Mucosa of stomach (tissue), 1 donor: Measurements from ENCODE around the gene CNIH1.
A peak's percentile ranks its signal among the peaks of the same experiment; 100 is the strongest.
"Not testable (repeated sequence)": the region's sequence is repeated elsewhere in the genome, so short reads cannot be mapped to it uniquely, and the experiment has no call there.

Experiments
- H3K27me3 ChIP-seq: one replicate; pipeline ENCODE4 v1.7.0; 2013; ENCODE audit warnings: mild to moderate bottlenecking, low read length; ENCODE audit not compliant: control insufficient read depth, insufficient read depth
- H3K36me3 ChIP-seq: one replicate; pipeline ENCODE4 v1.7.0; 2013; ENCODE audit warnings: low read length; ENCODE audit not compliant: control insufficient read depth, insufficient read depth
- H3K4me1 ChIP-seq: one replicate; pipeline ENCODE4 v1.7.0; 2013; ENCODE audit warnings: mild to moderate bottlenecking, low read length; ENCODE audit not compliant: control insufficient read depth, insufficient read depth
- H3K4me3 ChIP-seq: one replicate; pipeline ENCODE4 v1.7.0; 2013; ENCODE audit warnings: low read length
- H3K9ac ChIP-seq: one replicate; pipeline ENCODE4 v1.7.0; 2013; ENCODE audit warnings: mild to moderate bottlenecking, low read length, moderate library complexity
- H3K9me3 ChIP-seq: one replicate; pipeline ENCODE4 v1.7.0; 2013; ENCODE audit warnings: mild to moderate bottlenecking, low read length, moderate library complexity; ENCODE audit not compliant: control insufficient read depth
- donor health status: Pancreatic carcinoma.

CNIH1 gene

DNA sequence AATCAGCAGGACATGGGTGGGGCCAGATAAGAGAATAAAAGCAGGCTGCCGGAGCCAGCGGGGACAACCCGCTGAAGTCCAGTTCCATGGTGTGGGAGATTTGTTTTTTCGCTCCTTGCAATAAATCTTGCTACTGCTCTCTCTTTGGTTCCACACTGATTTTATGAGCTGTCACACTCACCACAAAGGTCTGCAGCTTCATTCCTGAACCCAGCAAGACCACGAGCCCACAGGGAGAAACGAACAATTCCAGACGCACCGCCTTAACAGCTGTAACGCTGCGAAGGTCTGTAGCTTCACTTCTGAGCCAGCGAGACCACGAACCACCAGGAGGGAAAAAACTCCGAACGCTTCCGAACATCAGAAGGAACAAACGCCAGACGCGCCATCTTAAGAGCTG, 2.8 kb upstream of the CNIH1 start:
- Histone ChIP-seq H3K27me3 (peaks cover 7% of the 10 kb centered on the region), H3K4me3 (no peak overlapping the region), H3K9me3 (no peaks in the 10 kb centered on the region), H3K4me1 (peaks cover 27% of the 10 kb centered on the region), H3K36me3 (no peaks in the 10 kb centered on the region), H3K9ac (no peak overlapping the region)

DNA sequence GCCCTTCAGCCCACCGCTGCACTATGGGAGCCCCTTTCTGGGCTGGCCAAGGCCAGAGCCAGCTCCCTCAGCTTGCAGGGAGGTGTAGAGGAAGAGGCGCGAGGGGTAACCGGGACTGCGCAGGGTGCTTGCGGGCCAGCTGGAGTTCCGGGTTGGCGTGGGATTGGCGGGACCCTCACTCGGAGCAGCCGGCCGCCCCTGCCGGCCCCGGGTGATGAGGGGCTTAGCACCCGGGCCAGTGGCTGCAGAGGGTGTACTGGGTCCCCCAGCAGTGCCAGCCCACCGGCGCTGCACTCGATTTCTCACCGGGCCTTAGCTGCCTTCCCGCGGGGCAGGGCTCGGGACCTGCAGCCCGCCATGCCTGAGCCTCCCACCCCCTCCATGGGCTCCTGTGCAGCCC, 1.8 kb upstream of the CNIH1 start:
- H3K9ac ChIP-seq, H3K9me3 ChIP-seq, H3K4me3 ChIP-seq, H3K36me3 ChIP-seq, H3K27me3 ChIP-seq: not testable (repeated sequence)
- H3K4me1 ChIP-seq: peaks cover 27% of the 10 kb centered on the region

DNA sequence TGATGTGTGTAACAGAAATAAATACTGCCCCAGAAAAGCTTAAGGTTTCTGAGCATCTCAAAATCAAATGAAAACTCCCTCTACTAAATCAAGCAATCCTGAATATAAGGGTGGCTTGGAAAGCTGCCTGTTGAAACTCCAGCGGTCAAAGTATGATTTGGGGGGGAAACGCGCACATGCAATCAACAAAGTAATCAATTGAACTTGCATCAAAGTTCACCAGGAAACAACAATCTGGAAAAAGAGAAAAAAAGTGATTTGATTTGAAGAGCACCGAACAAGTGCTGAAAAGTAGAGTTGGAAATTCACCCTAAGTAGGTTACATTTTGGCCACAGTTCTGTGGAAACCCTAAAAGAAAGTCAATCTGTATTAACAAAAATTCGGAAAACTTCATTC, 700 bp downstream of the CNIH1 start:
- H3K27me3 ChIP-seq: peaks cover 4% of the 10 kb centered on the region
- peak overlapping the region; percentile 71 for H3K4me3 ChIP-seq
- H3K9me3 ChIP-seq: no peaks in the 10 kb centered on the region
- peaks cover 13% of the 10 kb centered on the region for H3K4me1 ChIP-seq
- H3K36me3 ChIP-seq: no peaks in the 10 kb centered on the region
- H3K9ac ChIP-seq: peak overlapping the region; percentile 79

DNA sequence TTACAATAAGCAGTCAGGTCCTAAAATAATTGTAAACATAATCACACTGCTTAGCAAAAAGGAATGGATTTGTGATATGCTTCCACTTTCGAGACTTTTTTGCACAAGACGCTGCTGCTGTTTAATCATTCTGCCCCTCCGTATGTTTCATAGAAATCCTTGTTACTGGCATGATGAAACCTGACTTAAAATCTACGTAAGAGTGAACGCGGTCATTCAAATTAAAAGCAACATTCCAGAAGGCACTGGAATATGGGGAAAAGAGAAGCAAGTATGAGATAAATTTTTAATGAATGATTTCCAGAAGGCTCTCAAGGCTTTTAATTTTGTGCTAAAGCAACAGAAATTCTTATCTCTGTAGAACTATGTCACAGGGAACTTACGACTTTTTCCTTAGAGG, 1.1 kb downstream of the CNIH1 start:
- peak overlapping the region; percentile 79 for H3K9ac ChIP-seq
- H3K9me3 ChIP-seq: no peaks in the 10 kb centered on the region
- peaks cover 13% of the 10 kb centered on the region for H3K4me1 ChIP-seq
- H3K4me3 ChIP-seq: peak overlapping the region; percentile 71
- H3K36me3 ChIP-seq: no peaks in the 10 kb centered on the region
- peaks cover 4% of the 10 kb centered on the region for H3K27me3 ChIP-seq

DNA sequence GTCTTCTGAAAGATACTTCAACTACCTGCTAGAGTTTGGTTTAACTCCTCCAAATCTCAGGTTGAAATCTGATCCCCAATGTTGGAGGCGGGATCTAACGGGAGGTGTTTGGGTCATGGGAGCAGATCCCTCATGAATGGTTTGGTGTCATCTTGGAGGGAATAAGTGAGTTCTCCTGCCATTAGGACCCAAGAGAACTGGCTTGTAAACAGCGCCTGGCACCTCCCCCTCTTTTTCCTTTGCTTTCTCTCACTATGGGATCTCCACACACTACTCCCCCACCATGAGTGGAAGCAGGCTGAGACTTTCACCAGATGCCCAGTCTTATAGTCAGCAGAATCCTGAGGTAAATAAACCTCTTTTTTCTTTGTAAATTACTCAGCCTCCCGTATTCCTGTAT, 2.5 kb downstream of the CNIH1 start:
- H3K4me3 ChIP-seq: no peak overlapping the region
- H3K9ac ChIP-seq: no peak overlapping the region
- H3K9me3 ChIP-seq: no peaks in the 10 kb centered on the region
- peaks cover 4% of the 10 kb centered on the region for H3K36me3 ChIP-seq
- H3K4me1 ChIP-seq: peaks cover 13% of the 10 kb centered on the region
- H3K27me3 ChIP-seq: no peaks in the 10 kb centered on the region

DNA sequence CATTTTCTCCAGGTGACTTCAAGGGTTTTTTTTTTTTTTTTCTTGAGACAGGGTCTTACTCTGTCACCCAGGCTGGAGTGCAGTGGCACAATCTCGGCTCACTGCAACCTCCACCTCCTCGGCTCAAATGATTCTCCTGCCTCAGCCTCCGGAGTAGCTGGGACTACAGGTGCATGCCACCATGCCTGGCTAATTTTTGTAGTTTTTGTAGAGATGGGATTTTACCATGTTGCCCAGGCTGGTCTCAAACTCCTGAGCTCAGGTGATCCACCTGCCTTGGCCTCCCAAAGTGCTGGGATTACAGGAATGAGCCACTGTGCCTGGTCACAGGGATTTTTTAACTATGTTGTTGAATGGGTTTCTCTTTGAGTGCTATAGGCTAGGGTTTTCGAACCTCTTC, 3.2 kb downstream of the CNIH1 start:
- not testable (repeated sequence) for H3K36me3 ChIP-seq
- H3K4me1 ChIP-seq: peaks cover 13% of the 10 kb centered on the region

DNA sequence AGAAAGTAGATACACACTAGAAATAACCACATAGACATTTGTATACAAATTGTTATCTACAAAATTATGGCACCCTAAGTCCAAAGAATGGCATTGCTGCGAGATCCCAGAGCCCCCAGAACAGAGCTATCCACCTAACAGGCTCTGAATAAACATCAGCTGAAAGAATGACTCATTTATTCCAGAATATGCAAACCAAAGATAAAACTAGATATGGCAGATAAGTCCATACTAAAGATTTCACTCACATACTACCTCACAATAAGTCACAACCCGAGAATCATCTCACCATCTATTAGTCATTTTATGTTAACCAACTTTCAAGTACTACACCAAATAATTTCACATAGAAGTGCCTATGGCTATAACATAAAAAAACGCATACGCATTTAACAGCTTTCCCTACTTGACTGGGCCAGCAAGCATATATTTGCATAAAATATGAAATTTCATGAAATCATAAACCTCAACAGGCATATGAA, 5.6 kb downstream of the CNIH1 start:
- Histone ChIP-seq H3K9ac (no peak overlapping the region), H3K27me3 (no peaks in the 10 kb centered on the region), H3K9me3 (no peaks in the 10 kb centered on the region), H3K4me1 (peaks cover 7% of the 10 kb centered on the region), H3K36me3 (peaks cover 4% of the 10 kb centered on the region), H3K4me3 (no peak overlapping the region)

More for the DNA sequence above, 3.2 kb downstream of the CNIH1 start:
- H3K27me3 ChIP-seq, H3K9ac ChIP-seq, H3K9me3 ChIP-seq, H3K4me3 ChIP-seq: not testable (repeated sequence)

DNA sequence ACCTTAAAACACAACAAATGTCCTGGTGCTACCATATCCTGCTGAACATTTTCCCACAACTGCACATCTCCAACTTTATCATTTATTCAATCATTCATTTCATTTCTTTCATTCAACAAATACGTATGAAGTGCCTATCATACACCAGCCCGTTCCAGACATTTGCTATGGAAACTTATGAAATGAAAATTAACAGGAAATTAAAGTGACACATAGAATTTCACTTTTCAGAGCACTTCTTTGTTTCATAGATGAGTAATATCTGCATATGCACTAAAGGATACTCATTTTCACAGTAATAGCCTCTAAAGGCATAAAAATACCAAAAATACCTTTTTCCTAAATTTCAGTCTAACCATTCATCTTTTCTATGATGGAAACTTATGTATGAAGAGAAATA, 12.6 kb downstream of the CNIH1 start:
- Histone ChIP-seq H3K36me3 (no peaks in the 10 kb centered on the region), H3K4me1 (no peaks in the 10 kb centered on the region), H3K27me3 (no peaks in the 10 kb centered on the region), H3K9ac (no peak overlapping the region), H3K9me3 (no peaks in the 10 kb centered on the region), H3K4me3 (no peak overlapping the region)

DNA sequence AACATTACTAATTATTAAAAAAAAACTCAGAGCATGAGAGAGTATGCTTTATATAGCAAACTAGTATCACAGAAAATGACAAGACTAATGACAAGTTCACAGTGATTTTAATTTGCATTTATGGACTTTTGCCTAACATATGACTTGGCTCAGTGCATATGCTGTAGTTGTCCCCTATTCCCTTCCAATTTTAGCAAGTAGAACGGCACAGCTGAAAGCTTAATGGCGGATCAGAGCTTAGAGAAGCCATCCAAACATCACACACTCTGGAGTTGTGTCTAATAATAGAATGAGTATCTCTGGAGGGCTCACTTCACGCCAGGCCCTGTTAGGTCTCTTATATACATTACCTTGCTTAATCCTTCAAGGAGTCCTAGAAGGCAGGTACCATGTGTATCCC, 13.3 kb downstream of the CNIH1 start:
- no peaks in the 10 kb centered on the region for H3K4me1 ChIP-seq
- H3K9ac ChIP-seq: no peak overlapping the region
- H3K4me3 ChIP-seq: no peak overlapping the region
- H3K36me3 ChIP-seq: no peaks in the 10 kb centered on the region
- no peaks in the 10 kb centered on the region for H3K27me3 ChIP-seq
- no peaks in the 10 kb centered on the region for H3K9me3 ChIP-seq

DNA sequence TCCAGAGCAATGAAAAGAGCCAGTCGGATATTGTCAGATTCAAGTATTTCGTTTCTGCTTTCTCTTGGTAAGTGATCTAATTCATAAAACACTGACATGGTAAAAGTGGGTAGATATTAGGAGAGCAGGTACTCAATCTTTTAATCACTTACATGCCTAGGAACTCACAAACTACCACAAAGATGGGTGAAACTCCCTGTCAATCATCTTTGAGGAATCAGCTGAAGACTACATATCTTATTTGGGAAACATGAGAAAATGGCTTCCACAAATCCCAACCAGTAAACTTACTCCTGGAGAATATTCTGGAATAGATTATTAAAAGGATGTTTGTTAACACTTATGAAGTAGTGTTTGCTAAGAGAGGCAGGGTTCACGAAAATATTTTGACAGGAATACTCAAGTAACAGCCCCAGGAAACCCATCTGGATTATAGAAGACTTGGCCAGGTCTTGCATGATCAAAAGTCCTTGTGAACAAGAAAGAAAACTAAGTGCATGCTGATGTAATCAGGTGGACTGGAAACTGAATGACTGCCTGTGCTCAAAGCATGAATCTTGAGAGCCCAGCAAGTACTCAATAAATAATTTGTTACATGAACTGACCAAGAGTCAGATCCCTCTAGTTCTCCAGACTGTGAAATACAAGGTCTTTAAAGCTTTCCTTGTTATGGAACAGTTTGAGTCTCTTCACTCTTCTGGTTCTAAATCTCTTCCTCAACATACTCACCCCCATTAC, 15.5 kb downstream of the CNIH1 start:
- H3K4me1 ChIP-seq: no peaks in the 10 kb centered on the region
- H3K4me3 ChIP-seq: no peak overlapping the region
- no peaks in the 10 kb centered on the region for H3K36me3 ChIP-seq
- no peak overlapping the region for H3K9ac ChIP-seq
- H3K9me3 ChIP-seq: no peaks in the 10 kb centered on the region
- no peaks in the 10 kb centered on the region for H3K27me3 ChIP-seq

DNA sequence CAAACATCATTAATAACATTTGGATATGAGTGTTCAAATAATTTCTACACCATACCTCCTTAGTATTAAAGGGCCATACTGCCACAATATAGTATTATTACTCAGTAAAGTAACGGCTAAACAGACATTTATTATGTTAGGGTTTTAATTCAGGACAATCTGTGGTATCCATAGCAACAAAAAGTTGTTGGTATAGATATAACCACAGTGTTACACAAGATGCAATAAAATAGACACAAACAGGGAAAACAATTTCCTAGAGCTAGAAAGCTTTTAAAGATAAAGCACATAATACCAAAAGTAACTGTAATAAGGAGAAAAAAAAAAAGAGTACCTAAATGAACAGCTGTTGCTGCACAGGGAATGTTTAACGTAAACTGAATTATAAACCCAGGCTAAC, 16.1 kb downstream of the CNIH1 start:
- Histone ChIP-seq H3K4me3 (no peak overlapping the region), H3K9ac (no peak overlapping the region), H3K4me1 (no peaks in the 10 kb centered on the region), H3K9me3 (no peaks in the 10 kb centered on the region), H3K36me3 (no peaks in the 10 kb centered on the region), H3K27me3 (no peaks in the 10 kb centered on the region)

DNA sequence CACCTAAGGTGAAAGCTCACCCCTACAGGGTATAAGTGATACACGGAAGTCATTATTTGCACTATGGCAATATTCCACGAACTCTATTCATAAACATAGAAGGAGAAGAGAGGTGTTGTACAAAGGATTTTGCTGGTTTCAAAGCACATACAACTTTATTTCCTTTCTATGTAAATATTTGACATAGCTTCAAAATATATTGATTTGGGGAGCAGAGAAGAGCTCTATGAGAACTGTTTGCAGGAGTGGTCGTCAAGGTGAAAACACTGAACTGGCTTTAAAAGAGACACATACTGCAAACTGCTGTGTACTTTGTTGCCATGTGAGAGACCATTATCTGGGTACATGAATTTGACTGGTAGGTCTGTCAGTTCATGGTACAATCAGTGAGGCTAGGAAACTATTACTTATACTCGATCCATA, 16.7 kb downstream of the CNIH1 start:
- no peaks in the 10 kb centered on the region for H3K36me3 ChIP-seq
- H3K27me3 ChIP-seq: no peaks in the 10 kb centered on the region
- no peak overlapping the region for H3K9ac ChIP-seq
- no peak overlapping the region for H3K4me3 ChIP-seq
- no peaks in the 10 kb centered on the region for H3K4me1 ChIP-seq
- no peaks in the 10 kb centered on the region for H3K9me3 ChIP-seq

DNA sequence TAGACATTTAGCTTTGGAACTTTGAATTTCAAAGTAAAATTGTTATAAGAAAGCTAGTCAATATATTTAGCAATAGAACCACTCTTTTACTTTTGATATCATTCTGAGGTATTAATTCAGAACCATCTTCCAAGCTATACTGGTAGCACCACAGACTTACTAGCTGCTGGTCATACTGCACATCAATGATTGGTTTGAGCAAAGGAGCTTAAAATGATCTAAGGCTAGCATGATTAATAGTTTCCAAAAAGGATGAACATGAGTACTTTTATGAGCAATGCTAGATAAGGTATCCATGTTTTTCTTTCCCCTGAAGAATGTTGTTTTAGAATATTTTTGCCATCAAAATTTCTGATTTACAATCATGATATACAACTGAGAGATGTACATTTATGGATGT, 17.2 kb downstream of the CNIH1 start:
- H3K9me3 ChIP-seq: no peaks in the 10 kb centered on the region
- no peak overlapping the region for H3K4me3 ChIP-seq
- H3K4me1 ChIP-seq: no peaks in the 10 kb centered on the region
- H3K27me3 ChIP-seq: no peaks in the 10 kb centered on the region
- H3K9ac ChIP-seq: no peak overlapping the region
- H3K36me3 ChIP-seq: no peaks in the 10 kb centered on the region
